Smooth muscle cell (in vitro differentiated cells): ENCODE data around the gene KRT83. TPM values are rescaled to one million over a fixed set of nuclear protein-coding genes. Genes with fewer than 3 reads are reported as not detected.

Experiments used
- DNase-seq: peaks from one replicate; lab custom pipeline; 2025; ENCODE audit not compliant: unreplicated experiment; lab: John Stamatoyannopoulos, UW
- H2AFZ ChIP-seq: fragments of 200-600 bp; sonication (generic); 2 replicates; pipeline ENCODE4 v1.6.0; 2016; ENCODE audit warnings: antibody characterized with exemption, low read depth, mild to moderate bottlenecking
- H3F3A ChIP-seq: fragments of 200-600 bp; sonication (generic); 2 replicates; pipeline ENCODE4 v1.6.0; 2017; ENCODE audit warnings: antibody characterized with exemption, low read depth
- H3K27ac ChIP-seq: fragments of 200-600 bp; sonication (generic); 2 replicates; pipeline ENCODE4 v1.5.1; 2016; ENCODE audit warnings: low read depth, mild to moderate bottlenecking
- H3K27me3 ChIP-seq: fragments of 200-600 bp; sonication (generic); 2 replicates; pipeline ENCODE4 v1.6.1; 2016; ENCODE audit warnings: low read depth, mild to moderate bottlenecking
- H3K36me3 ChIP-seq: fragments of 200-600 bp; sonication (generic); 2 replicates; pipeline ENCODE4 v1.5.1; 2016; ENCODE audit warnings: low read depth
- H3K4me1 ChIP-seq: fragments of 200-600 bp; sonication (generic); 2 replicates; pipeline ENCODE4 v1.5.1; 2016; ENCODE audit warnings: low read depth
- H3K4me2 ChIP-seq: fragments of 200-600 bp; sonication (generic); 2 replicates; pipeline ENCODE4 v1.6.0; 2016; ENCODE audit warnings: mild to moderate bottlenecking
- H3K4me3 ChIP-seq: fragments of 200-600 bp; sonication (generic); 2 replicates; pipeline ENCODE4 v1.5.1; 2016; ENCODE audit warnings: mild to moderate bottlenecking
- H3K79me2 ChIP-seq: fragments of 200-600 bp; sonication (generic); 2 replicates; pipeline ENCODE4 v1.6.0; 2016; ENCODE audit warnings: low read depth, mild to moderate bottlenecking
- H3K9ac ChIP-seq: fragments of 200-600 bp; sonication (generic); 2 replicates; pipeline ENCODE4 v1.6.0; 2016; ENCODE audit warnings: low read depth
- H3K9me3 ChIP-seq: fragments of 200-600 bp; sonication (generic); replicated peaks from 2 replicates; pipeline ENCODE4 v1.5.1; 2016; ENCODE audit warnings: low read depth
- H4K20me1 ChIP-seq: fragments of 200-600 bp; sonication (generic); 2 replicates; pipeline ENCODE4 v1.6.0; 2016; ENCODE audit warnings: low read depth
- WGBS: methylation state at CpG from one replicate; pipeline ENCODE4 v1.1.7; 2016; ENCODE audit warnings: low lambda C conversion rate; 5-methylcytosine and 5-hydroxymethylcytosine counted together
- polyA plus RNA-seq: library from polyadenylated mRNA; unstranded; fragments of >200 nt; fragmentation: Nextera tagmentation; extraction: Ambion mirVana; gene quantifications from 2 replicates; pipeline ENCODE4 v1.2.1, GENCODE V29; 2016
- total RNA-seq: library from RNA; depleted of rRNA; stranded (reverse); fragments of >200 nt; gene quantifications from 2 replicates; pipeline ENCODE4 v1.2.3, GENCODE V29; 2014
- TF ChIP-seq, protein P1 (sequence below): fragments of 200-600 bp; sonication (generic); IDR thresholded peaks from 2 replicates; pipeline ENCODE4 v1.5.1; 2017; ENCODE audit warnings: borderline replicate concordance, mild to moderate bottlenecking, antibody characterized with exemption; ENCODE audit not compliant: insufficient read depth, poor library complexity, severe bottlenecking

KRT83 gene
- total and polyA plus RNA-seq, 2 experiments from 2014 or later, result not detected

DNA sequence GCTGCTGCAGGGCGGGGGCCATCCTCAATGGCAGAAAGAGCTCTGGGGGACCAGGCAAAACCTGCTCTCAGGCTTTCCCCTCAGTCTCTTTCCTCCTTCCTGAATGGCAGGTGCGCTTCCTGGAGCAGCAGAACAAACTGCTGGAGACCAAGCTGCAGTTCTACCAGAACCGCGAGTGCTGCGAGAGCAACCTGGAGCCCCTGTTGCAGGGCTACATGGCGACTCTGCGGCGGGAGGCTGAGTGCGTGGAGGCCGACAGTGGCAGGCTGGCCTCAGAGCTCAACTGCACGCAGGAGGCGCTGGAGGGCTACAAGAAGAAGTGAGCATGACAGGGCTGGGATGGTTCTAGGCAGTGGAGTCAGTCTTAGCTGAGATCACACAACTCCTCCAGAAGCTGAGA is 22.9 kb upstream of the KRT83 start:
- Histone ChIP-seq H2AFZ (no peak overlapping the region), H3K9me3 (no peaks in the 10 kb centered on the region), H3K27ac (no peak overlapping the region), H3K4me3 (no peak overlapping the region), H3K27me3 (peaks cover 10% of the 10 kb centered on the region), H3K4me2 (no peak overlapping the region), H3K79me2 (no peaks in the 10 kb centered on the region), H3K36me3 (no peaks in the 10 kb centered on the region), H4K20me1 (no peaks in the 10 kb centered on the region), H3F3A (no peaks in the 10 kb centered on the region), H3K9ac (no peak overlapping the region), H3K4me1 (no peaks in the 10 kb centered on the region)
- no peak for DNase-seq
- TF ChIP-seq, protein P1, sequence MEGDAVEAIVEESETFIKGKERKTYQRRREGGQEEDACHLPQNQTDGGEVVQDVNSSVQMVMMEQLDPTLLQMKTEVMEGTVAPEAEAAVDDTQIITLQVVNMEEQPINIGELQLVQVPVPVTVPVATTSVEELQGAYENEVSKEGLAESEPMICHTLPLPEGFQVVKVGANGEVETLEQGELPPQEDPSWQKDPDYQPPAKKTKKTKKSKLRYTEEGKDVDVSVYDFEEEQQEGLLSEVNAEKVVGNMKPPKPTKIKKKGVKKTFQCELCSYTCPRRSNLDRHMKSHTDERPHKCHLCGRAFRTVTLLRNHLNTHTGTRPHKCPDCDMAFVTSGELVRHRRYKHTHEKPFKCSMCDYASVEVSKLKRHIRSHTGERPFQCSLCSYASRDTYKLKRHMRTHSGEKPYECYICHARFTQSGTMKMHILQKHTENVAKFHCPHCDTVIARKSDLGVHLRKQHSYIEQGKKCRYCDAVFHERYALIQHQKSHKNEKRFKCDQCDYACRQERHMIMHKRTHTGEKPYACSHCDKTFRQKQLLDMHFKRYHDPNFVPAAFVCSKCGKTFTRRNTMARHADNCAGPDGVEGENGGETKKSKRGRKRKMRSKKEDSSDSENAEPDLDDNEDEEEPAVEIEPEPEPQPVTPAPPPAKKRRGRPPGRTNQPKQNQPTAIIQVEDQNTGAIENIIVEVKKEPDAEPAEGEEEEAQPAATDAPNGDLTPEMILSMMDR, result no peak
- 93% methylated on average over 12 of the region's 12 CpGs for WGBS

DNA sequence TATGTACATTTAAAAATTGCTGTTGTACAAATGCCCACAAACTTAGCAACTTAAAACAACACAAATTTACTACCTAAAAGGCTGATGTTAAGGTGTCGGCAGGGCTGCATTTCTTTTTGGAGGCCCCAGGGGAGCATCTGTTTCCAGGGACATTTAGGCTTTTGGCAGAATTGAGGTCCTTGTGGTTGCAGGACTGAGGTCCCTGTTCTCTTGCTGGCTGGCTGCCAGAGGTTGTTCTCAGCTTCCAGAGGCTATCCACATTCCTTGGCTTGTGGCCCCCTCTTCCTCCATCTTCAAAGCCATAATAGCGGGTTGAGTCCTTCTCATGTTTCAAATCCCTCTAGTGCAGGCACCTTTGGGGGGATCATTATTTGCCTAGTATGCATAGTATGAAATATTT is 22.4 kb upstream of the KRT83 start:
- H3K27me3 ChIP-seq, result peaks cover 10% of the 10 kb centered on the region
- no peak overlapping the region for H3K4me3 ChIP-seq
- H3K79me2 ChIP-seq, result no peaks in the 10 kb centered on the region
- no peaks in the 10 kb centered on the region for H3K36me3 ChIP-seq
- H3K4me2 ChIP-seq, result no peak overlapping the region
- H4K20me1 ChIP-seq, result no peaks in the 10 kb centered on the region
- H2AFZ ChIP-seq, result no peak overlapping the region
- no peaks in the 10 kb centered on the region for H3F3A ChIP-seq
- TF ChIP-seq, protein P1, result no peak
- H3K9me3 ChIP-seq, result no peaks in the 10 kb centered on the region
- no peak for DNase-seq
- no peak overlapping the region for H3K27ac ChIP-seq
- 50% methylated on average over 2 of the region's 2 CpGs for WGBS
- no peak overlapping the region for H3K9ac ChIP-seq
- no peaks in the 10 kb centered on the region for H3K4me1 ChIP-seq

DNA sequence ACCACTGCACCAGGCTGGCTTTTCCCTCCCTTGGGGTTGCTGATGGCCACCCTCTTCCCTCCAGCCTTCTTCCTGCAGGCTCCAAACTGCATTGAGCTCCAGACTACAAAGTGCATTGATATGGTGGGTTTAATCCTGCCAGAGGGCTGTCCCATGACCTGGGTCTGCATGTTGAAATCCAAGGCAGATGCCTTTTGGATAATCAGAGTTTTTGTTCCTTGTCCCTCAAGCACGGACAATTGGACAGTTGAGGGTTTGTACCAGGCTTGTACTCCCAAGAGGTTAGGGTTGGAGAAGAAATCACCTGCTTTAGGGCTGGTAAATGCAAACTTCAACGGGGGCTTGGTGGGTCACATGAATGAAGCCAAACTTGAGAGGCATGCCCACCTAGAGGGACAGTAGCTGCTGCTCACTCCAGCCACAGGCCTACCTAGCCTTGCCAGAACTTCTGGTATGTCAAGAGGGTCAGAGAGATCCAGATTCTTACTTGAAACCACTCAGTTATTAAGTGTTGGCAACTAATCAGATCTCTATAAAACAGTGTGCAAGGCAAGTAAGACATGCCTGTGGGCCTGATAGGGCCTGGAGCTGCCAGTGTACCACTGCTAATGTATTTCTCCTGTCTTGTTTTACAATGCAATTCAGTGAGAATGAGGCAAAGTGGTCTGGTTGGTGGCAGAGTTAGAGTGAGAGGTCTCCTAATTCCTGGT is 21.7 kb upstream of the KRT83 start:
- 88% methylated on average over 2 of the region's 2 CpGs for WGBS
- no peak for DNase-seq

More for the DNA sequence above, 21.7 kb upstream of the KRT83 start:
- H2AFZ ChIP-seq, result no peak overlapping the region
- no peaks in the 10 kb centered on the region for H3K4me1 ChIP-seq
- H3K9me3 ChIP-seq, result no peaks in the 10 kb centered on the region
- H3K79me2 ChIP-seq, result no peaks in the 10 kb centered on the region
- H3F3A ChIP-seq, result no peaks in the 10 kb centered on the region
- H3K27ac ChIP-seq, result no peak overlapping the region
- TF ChIP-seq, protein P1, result no peak
- no peaks in the 10 kb centered on the region for H3K36me3 ChIP-seq
- peaks cover 10% of the 10 kb centered on the region for H3K27me3 ChIP-seq
- H3K4me2 ChIP-seq, result no peak overlapping the region
- no peak overlapping the region for H3K4me3 ChIP-seq
- no peak overlapping the region for H3K9ac ChIP-seq
- no peaks in the 10 kb centered on the region for H4K20me1 ChIP-seq
